Peyer's patch (tissue), 4 donors: ENCODE measurements around the gene L3MBTL4.

Experiments
- CTCF ChIP-seq, 6 experiments: fragments of 450-650 bp in 4 of 6; fragments of 200-600 bp in 2 of 6; sonication (generic) in 1 of 6; IDR thresholded peaks; one replicate each; pipeline ENCODE4 v1.5.1; 2017 to 2019; ENCODE audit warnings: antibody characterized with exemption in 6 of 6, mild to moderate bottlenecking in 3 of 6, moderate library complexity in 1 of 6
- POLR2A ChIP-seq, 2 donors: fragments of 450-650 bp; IDR thresholded peaks; one replicate each; pipeline ENCODE4 v1.5.1; 2017; ENCODE audit warnings: antibody characterized with exemption in 2 of 2, mild to moderate bottlenecking in 2 of 2, moderate library complexity in 2 of 2

- no peak for TF ChIP-seq CTCF (IDR thresholded peaks at IDR 0.05)
- no peak for TF ChIP-seq POLR2A (IDR thresholded peaks at IDR 0.05)
These were observed 439.4 kb downstream of the L3MBTL4 start for GRCh38 chr18:5975111-5976002.
